H9 (cell line): Measurements from ENCODE around the gene AIG1. TPM values are rescaled to one million over a fixed set of nuclear protein-coding genes. Genes with fewer than 3 reads are reported as not detected.

Source experiments
- DNase-seq: peaks from one replicate; pipeline ENCODE4 v3.0.0-alpha.2; 2017
- H2AFZ ChIP-seq: one replicate; pipeline ENCODE4 v1.6.1; 2013; ENCODE audit warnings: mild to moderate bottlenecking, low read length, control low read depth, moderate library complexity
- H2AK5ac ChIP-seq: 2 replicates; pipeline ENCODE4 v1.6.1; 2013; ENCODE audit warnings: low read length, control low read depth, mixed read lengths; ENCODE audit not compliant: insufficient read length
- H2BK120ac ChIP-seq: one replicate; pipeline ENCODE4 v1.6.1; 2013; ENCODE audit warnings: low read depth, mild to moderate bottlenecking, low read length, control low read depth, inconsistent platforms; ENCODE audit not compliant: poor library complexity, severe bottlenecking
- H2BK12ac ChIP-seq: 2 replicates; pipeline ENCODE4 v1.6.1; 2013; ENCODE audit warnings: low read length, control low read depth, mixed read lengths, low read depth; ENCODE audit not compliant: insufficient read length
- H2BK15ac ChIP-seq: 2 replicates; pipeline ENCODE4 v1.6.1; 2013; ENCODE audit warnings: low read depth, low read length, control low read depth
- H2BK20ac ChIP-seq: one replicate; pipeline ENCODE4 v1.6.1; 2013; ENCODE audit warnings: low read depth, mild to moderate bottlenecking, low read length, control low read depth, inconsistent platforms; ENCODE audit not compliant: poor library complexity, severe bottlenecking
- H2BK5ac ChIP-seq: 2 replicates; pipeline ENCODE4 v1.6.1; 2013; ENCODE audit warnings: low read length, control low read depth, mixed read lengths; ENCODE audit not compliant: insufficient read length
- H3K14ac ChIP-seq: 2 replicates; pipeline ENCODE4 v1.6.1; 2013; ENCODE audit warnings: low read length, control low read depth; ENCODE audit not compliant: insufficient read depth
- H3K18ac ChIP-seq: 2 replicates; pipeline ENCODE4 v1.6.1; 2013; ENCODE audit warnings: low read depth, mild to moderate bottlenecking, mixed read lengths, low read length, control low read depth; ENCODE audit not compliant: insufficient read length
- H3K23ac ChIP-seq: 2 replicates; pipeline ENCODE4 v1.6.1; 2013; ENCODE audit warnings: low read length, control low read depth, mixed read lengths, low read depth; ENCODE audit not compliant: insufficient read length
- H3K23me2 ChIP-seq: 2 replicates; pipeline ENCODE4 v1.6.1; 2013; ENCODE audit warnings: low read depth, mild to moderate bottlenecking, mixed read lengths, low read length, control low read depth; ENCODE audit not compliant: insufficient read length, poor library complexity, severe bottlenecking
- H3K27ac ChIP-seq: 2 replicates; pipeline ENCODE4 v1.5.1; 2013; ENCODE audit warnings: low read length, control low read depth, mixed read lengths, low read depth; ENCODE audit not compliant: insufficient read length
- H3K27me3 ChIP-seq: 2 replicates; pipeline ENCODE4 v1.6.1; 2013; ENCODE audit warnings: low read length, control low read depth, inconsistent platforms; ENCODE audit not compliant: insufficient read depth
- H3K4ac ChIP-seq: 2 replicates; pipeline ENCODE4 v1.6.1; 2013; ENCODE audit warnings: low read depth, mild to moderate bottlenecking, control low read depth, inconsistent platforms, low read length, moderate library complexity
- H3K4me1 ChIP-seq: 2 replicates; pipeline ENCODE4 v1.6.1; 2013; ENCODE audit warnings: low read length, control low read depth, inconsistent platforms; ENCODE audit not compliant: insufficient read depth
- H3K4me2 ChIP-seq: 2 replicates; pipeline ENCODE4 v1.6.1; 2013; ENCODE audit warnings: low read length, control low read depth, mixed read lengths; ENCODE audit not compliant: insufficient read length, insufficient read depth
- H3K56ac ChIP-seq: 2 replicates; pipeline ENCODE4 v1.6.1; 2013; ENCODE audit warnings: low read depth, mild to moderate bottlenecking, mixed read lengths, low read length, control low read depth; ENCODE audit not compliant: insufficient read length
- H3K79me1 ChIP-seq: 2 replicates; pipeline ENCODE4 v1.6.1; 2013; ENCODE audit warnings: low read depth, mild to moderate bottlenecking, moderate library complexity, low read length, control low read depth, inconsistent platforms; ENCODE audit not compliant: insufficient read depth, poor library complexity, severe bottlenecking
- H3K79me2 ChIP-seq: 2 replicates; pipeline ENCODE4 v1.6.1; 2013; ENCODE audit warnings: low read length, control low read depth, inconsistent platforms; ENCODE audit not compliant: insufficient read depth
- H3K9ac ChIP-seq: 2 replicates; pipeline ENCODE4 v1.6.1; 2013; ENCODE audit warnings: low read length, control low read depth, mixed read lengths; ENCODE audit not compliant: insufficient read length; ENCODE audit errors: extremely low read depth
- H3K9me3 ChIP-seq: one replicate; pipeline ENCODE4 v1.6.1; 2013; ENCODE audit warnings: low read depth, low read length, inconsistent platforms; ENCODE audit not compliant: control insufficient read depth
- H3T11ph ChIP-seq: one replicate; pipeline ENCODE4 v1.6.1; 2013; ENCODE audit warnings: mild to moderate bottlenecking, low read length, control low read depth, inconsistent platforms
- H4K20me1 ChIP-seq: one replicate; pipeline ENCODE4 v1.6.1; 2013; ENCODE audit not compliant: control insufficient read depth, insufficient read length, insufficient read depth
- H4K5ac ChIP-seq: 2 replicates; pipeline ENCODE4 v1.6.1; 2013; ENCODE audit warnings: low read depth, mild to moderate bottlenecking, mixed read lengths, low read length, control low read depth; ENCODE audit not compliant: insufficient read length
- H4K8ac ChIP-seq: replicated peaks from 2 replicates; pipeline ENCODE4 v1.6.1; 2013; ENCODE audit warnings: low read length, control low read depth, mixed read lengths, low read depth; ENCODE audit not compliant: insufficient read length
- H4K91ac ChIP-seq: 2 replicates; pipeline ENCODE4 v1.6.1; 2013; ENCODE audit warnings: low read depth, mild to moderate bottlenecking, moderate library complexity, mixed read lengths, low read length, control low read depth; ENCODE audit not compliant: insufficient read length
- H3K27ac Mint-ChIP-seq, 3 experiments: 2 replicates in 2 of 3; 3 replicates in 1 of 3; pipeline ENCODE4 v1.8.0; 2020 to 2021; ENCODE audit warnings: mixed read lengths in 3 of 3, mild to moderate bottlenecking in 1 of 3, moderate library complexity in 1 of 3
- H3K27me3 Mint-ChIP-seq: 2 replicates; pipeline ENCODE4 v1.8.0; 2021; ENCODE audit warnings: low read depth, mild to moderate bottlenecking, moderate library complexity, mixed read lengths
- H3K36me3 Mint-ChIP-seq, 3 experiments: 2 replicates in 2 of 3; 3 replicates in 1 of 3; pipeline ENCODE4 v1.8.0; 2020 to 2021; ENCODE audit warnings: low read depth in 3 of 3, mixed read lengths in 3 of 3; ENCODE audit not compliant: insufficient read depth in 1 of 3
- H3K4me1 Mint-ChIP-seq, 2 experiments: 2 replicates each; pipeline ENCODE4 v1.8.0; 2020; ENCODE audit warnings: mixed read lengths in 2 of 2
- H3K4me3 Mint-ChIP-seq, 2 experiments: 2 replicates in 1 of 2; 3 replicates in 1 of 2; pipeline ENCODE4 v1.8.0; 2020 to 2021; ENCODE audit warnings: mild to moderate bottlenecking in 2 of 2, mixed read lengths in 2 of 2, moderate library complexity in 1 of 2
- H3K9me3 Mint-ChIP-seq, 2 experiments: 2 replicates in 1 of 2; 3 replicates in 1 of 2; pipeline ENCODE4 v1.8.0; 2020; ENCODE audit warnings: mild to moderate bottlenecking in 2 of 2, mixed read lengths in 2 of 2, moderate library complexity in 1 of 2
- WGBS: extraction: QIAGEN DNeasy Blood & Tissue Kit; methylation state at CpG from one replicate; pipeline ENCODE4 v1.1.7; 2013; ENCODE audit warnings: missing lambda C conversion rate, low lambda C conversion rate, mixed read lengths; ENCODE audit not compliant: insufficient read length; ENCODE audit errors: extremely low coverage; 5-methylcytosine and 5-hydroxymethylcytosine counted together
- total RNA-seq: library from RNA; stranded (reverse); gene quantifications from 2 replicates; pipeline ENCODE4 v1.2.1, GENCODE V29; 2021
- TF ChIP-seq, protein P1 (sequence below): fragments of 200-600 bp; sonication (generic); conservative IDR thresholded peaks from 3 replicates; pipeline ENCODE4 v1.8.0; 2021; ENCODE audit warnings: antibody characterized with exemption, mild to moderate bottlenecking

Gene AIG1
- total RNA-seq, 1 experiment from 2014 or later = 44.6 TPM

DNA sequence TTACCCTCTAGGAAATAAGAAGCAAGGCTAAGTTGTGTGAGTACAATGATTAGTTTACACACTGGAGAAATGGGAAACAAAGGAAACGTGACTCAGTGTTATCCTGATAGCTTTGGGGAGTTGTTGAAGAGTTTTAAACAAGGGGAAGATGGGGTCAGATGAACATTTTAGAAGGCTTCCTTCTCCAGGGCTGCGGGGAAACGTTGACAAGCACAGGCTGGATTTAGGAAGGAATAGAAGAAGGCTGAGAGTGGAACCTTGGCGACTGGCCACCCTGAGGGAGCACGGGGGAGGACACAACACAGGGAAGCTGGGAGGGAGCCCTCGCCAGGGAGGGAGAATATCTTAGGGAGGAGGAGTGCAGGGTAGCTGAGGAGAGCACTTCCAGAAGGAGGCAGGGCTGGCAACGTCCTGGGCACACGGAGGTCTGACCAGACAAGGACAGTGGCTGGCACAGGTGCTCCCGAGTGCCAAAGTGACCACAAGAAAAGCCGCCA, 134.7 kb downstream of the AIG1 start:
- Histone ChIP-seq H2BK120ac (no peak overlapping the region), H3K9ac (no peak overlapping the region), H2BK12ac (no peak overlapping the region), H3K4me1 (no peaks in the 10 kb centered on the region), H3K79me2 (no peaks in the 10 kb centered on the region), H3K4ac (no peak overlapping the region), H3K14ac (no peak overlapping the region), H2BK15ac (no peak overlapping the region), H3K56ac (no peak overlapping the region), H3K79me1 (no peaks in the 10 kb centered on the region), H3K23ac (no peak overlapping the region), H4K91ac (no peak overlapping the region), H4K20me1 (no peaks in the 10 kb centered on the region), H3K23me2 (no peaks in the 10 kb centered on the region), H4K8ac (no peak overlapping the region), H2BK5ac (no peak overlapping the region), H3K18ac (no peak overlapping the region), H3K27me3 (no peaks in the 10 kb centered on the region), H2AK5ac (no peak overlapping the region), H2AFZ (no peak overlapping the region), H2BK20ac (no peak overlapping the region), H4K5ac (no peak overlapping the region), H3K27ac (no peak overlapping the region), H3K4me2 (no peak overlapping the region), H3K9me3 (no peaks in the 10 kb centered on the region), H3T11ph (no peak overlapping the region)
- Mint-ChIP-seq H3K4me1 (no peaks in the 10 kb centered on the region), H3K36me3 (peaks cover 2 to 5% (median 4%) of the 10 kb centered on the region in 3 experiments; a peak in 3 of 7 replicates), H3K9me3 (no peaks in the 10 kb centered on the region), H3K4me3 (no peak overlapping the region), H3K27me3 (no peaks in the 10 kb centered on the region), H3K27ac (no peak overlapping the region; a peak in 1 of 7 replicates)
- WGBS = no CpG with 5 or more reads among the region's 10 CpGs
- TF ChIP-seq, protein P1, sequence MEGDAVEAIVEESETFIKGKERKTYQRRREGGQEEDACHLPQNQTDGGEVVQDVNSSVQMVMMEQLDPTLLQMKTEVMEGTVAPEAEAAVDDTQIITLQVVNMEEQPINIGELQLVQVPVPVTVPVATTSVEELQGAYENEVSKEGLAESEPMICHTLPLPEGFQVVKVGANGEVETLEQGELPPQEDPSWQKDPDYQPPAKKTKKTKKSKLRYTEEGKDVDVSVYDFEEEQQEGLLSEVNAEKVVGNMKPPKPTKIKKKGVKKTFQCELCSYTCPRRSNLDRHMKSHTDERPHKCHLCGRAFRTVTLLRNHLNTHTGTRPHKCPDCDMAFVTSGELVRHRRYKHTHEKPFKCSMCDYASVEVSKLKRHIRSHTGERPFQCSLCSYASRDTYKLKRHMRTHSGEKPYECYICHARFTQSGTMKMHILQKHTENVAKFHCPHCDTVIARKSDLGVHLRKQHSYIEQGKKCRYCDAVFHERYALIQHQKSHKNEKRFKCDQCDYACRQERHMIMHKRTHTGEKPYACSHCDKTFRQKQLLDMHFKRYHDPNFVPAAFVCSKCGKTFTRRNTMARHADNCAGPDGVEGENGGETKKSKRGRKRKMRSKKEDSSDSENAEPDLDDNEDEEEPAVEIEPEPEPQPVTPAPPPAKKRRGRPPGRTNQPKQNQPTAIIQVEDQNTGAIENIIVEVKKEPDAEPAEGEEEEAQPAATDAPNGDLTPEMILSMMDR = no peak
- DNase-seq = no peak
